SU-DHL-6 (cell line): Measurements from ENCODE around the gene PTPN21.

ENCODE experiments used
- CTCF ChIP-seq: fragments of 200-600 bp; sonication (generic); IDR thresholded peaks from one replicate; pipeline ENCODE4 v1.5.1; 2017; ENCODE audit warnings: antibody characterized with exemption, mild to moderate bottlenecking, low read length, moderate library complexity; ENCODE audit not compliant: insufficient read depth, poor library complexity, severe bottlenecking
- EZH2phosphoT487 ChIP-seq: fragments of 200-600 bp; sonication (generic), shearing (Covaris generic); conservative IDR thresholded peaks from 2 replicates; pipeline ENCODE4 v1.6.1; 2018; ENCODE audit warnings: mild to moderate bottlenecking, antibody characterized with exemption, low read length, moderate library complexity, mixed read lengths

DNA sequence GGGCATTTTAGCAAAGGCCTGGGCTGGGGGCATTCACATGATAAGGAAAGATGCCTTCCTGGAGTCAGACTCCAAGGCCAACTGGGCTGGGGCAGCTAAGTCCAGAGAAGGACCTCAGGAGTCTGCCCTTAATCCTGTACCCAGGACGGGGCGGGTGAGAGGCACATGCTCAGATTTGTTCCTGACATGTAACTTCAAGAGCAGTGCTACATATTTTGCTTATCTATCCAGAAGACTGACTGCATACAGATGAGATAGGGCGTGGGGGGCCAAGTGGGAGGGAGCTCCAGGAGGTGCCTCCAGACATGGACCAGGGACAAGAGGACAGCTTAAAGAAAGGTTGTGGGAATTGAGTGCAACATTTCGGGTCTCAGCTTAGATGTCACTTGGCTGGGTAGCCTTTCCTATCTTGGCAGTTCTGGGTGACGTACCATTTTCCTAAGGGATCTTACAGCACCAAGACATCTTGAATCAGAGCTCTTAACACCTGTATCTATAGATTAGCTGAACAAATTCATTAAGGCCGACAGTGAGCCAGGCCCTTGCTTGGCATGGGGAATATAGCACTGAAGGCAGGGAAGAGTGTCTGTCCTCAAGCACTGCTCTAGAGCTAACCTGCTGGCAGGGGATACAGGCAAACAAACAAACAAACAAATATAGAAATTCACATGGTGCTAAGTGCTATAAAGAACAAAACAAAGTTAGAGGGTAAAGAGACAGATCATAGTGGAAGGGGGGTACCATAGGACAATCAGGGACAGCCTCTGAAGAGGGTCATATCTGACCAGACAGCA, 61.2 kb downstream of the PTPN21 start:
- TF ChIP-seq CTCF (no peak), EZH2phosphoT487 (no peak)
